Measurements from ENCODE around the gene IGFN1. TPM values are rescaled to one million over a fixed set of nuclear protein-coding genes. Genes with fewer than 3 reads are reported as not detected.
"Not testable (repeated sequence)": the region's sequence is repeated elsewhere in the genome, so short reads cannot be mapped to it uniquely, and the experiment has no call there.

Gene IGFN1
- total and polyA plus RNA-seq, 2 donors (not counting 3 experiments of a cell fraction or from before 2014, with no cell fraction given) = not detected

DNA sequence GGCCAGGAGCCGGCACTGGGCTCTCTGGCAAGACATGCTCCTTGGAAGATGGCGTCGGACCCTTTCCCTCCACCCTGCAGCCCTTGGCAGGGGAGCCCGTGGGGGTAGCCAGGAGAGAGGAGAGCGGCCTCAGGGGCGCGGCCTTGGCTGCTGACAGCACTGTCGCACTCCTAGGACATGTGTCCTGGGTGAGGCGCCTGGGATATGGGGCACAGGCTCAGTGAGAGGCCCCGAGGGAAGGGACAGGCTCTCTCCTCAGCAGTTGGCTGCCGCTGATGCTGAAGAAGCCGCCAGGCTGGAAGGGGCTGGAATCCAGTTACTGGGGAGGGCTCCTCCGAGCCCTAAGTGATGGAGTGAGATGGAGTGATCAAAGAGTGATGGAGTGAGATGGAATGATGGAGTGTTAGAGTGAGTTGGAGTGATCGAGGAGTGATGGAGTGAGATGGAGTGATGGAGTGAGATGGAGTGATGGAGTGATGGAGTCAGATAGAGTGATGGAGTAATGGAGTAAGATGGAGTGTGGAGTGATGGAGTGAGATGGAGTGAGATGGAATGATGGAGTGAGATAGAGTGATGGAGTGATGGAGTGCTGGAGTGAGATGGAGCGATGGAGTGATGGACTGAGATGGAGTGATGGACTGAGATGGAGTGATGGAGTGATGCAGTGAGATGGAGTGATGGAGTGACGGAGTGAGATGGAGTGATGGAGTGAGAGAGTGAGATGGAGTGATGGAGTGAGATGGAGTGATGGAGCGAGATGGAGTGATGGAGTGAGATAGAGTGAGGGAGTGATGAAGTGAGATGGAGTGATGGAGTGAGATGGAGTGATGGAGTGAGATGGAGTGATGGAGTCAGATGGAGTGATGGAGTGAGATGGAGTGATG, 65.1 kb downstream of the IGFN1 start:
- DNase-seq (ENCODE audit: low read depth, low spot score) = no peak
- no peak for FAIRE-seq
- TF ChIP-seq FOS (IDR thresholded peaks at IDR 0.05; ENCODE audit: borderline replicate concordance, insufficient read depth, low read length) (no peak), GATA2 (IDR thresholded peaks at IDR 0.05; ENCODE audit: insufficient read depth, insufficient read length, low read depth, low read length) (no peak), MYC (IDR thresholded peaks at IDR 0.05; ENCODE audit: low read depth, low read length) (no peak), POLR2AphosphoS5 (IDR thresholded peaks at IDR 0.05; ENCODE audit: insufficient read depth, low read depth, low read length) (no peak), JUN (IDR thresholded peaks at IDR 0.05; ENCODE audit: borderline replicate concordance, insufficient read depth, insufficient read length, low read depth) (no peak), POLR2A (IDR thresholded peaks at IDR 0.05; ENCODE audit: low read depth, low read length) (no peak), EZH2 (IDR thresholded peaks at IDR 0.05; ENCODE audit: borderline replicate concordance, low read depth, low read length, severe bottlenecking) (no peak)
- TF ChIP-seq, protein P1, sequence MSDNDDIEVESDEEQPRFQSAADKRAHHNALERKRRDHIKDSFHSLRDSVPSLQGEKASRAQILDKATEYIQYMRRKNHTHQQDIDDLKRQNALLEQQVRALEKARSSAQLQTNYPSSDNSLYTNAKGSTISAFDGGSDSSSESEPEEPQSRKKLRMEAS (IDR thresholded peaks at IDR 0.05; ENCODE audit: insufficient read depth, insufficient read length) = no peak
- TF ChIP-seq, protein P2, sequence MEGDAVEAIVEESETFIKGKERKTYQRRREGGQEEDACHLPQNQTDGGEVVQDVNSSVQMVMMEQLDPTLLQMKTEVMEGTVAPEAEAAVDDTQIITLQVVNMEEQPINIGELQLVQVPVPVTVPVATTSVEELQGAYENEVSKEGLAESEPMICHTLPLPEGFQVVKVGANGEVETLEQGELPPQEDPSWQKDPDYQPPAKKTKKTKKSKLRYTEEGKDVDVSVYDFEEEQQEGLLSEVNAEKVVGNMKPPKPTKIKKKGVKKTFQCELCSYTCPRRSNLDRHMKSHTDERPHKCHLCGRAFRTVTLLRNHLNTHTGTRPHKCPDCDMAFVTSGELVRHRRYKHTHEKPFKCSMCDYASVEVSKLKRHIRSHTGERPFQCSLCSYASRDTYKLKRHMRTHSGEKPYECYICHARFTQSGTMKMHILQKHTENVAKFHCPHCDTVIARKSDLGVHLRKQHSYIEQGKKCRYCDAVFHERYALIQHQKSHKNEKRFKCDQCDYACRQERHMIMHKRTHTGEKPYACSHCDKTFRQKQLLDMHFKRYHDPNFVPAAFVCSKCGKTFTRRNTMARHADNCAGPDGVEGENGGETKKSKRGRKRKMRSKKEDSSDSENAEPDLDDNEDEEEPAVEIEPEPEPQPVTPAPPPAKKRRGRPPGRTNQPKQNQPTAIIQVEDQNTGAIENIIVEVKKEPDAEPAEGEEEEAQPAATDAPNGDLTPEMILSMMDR (IDR thresholded peaks at IDR 0.05; ENCODE audit: extremely low read depth in 1 of 2, insufficient read depth in 1 of 2, low read depth in 1 of 2, low read length in 2 of 2) = no peak
- dilution Hi-C loops (cut with MboI; ENCODE audit: extremely low pct_ligation_motif_present, low sequenced_read_pairs) (no loop called here), intact Hi-C loops (cut with micrococcal nuclease) (no loop called here)
- H3K9me1 ChIP-seq (replicated peaks; ENCODE audit: control insufficient read depth, extremely low read depth, insufficient read depth, low read length) = no peaks in the 10 kb centered on the region
- H3K4me3 ChIP-seq (replicated peaks in 1 of 3; ENCODE audit: insufficient read depth in 1 of 3, low read depth in 1 of 3, low read length in 3 of 3) = no peak overlapping the region
- CTCF ChIA-PET = interaction anchor here (0.6 to 5.3 kb wide), 3 partner anchors 90 to 150 kb away, joined by 6 to 109 read pairs (median 7); no protein-coding TSS in a partner anchor
- H3K36me3 ChIP-seq (ENCODE audit: control insufficient read depth in 2 of 2, extremely low read depth in 1 of 2, insufficient read depth in 2 of 2, low read length in 2 of 2) = no peaks in the 10 kb centered on the region
- no peak overlapping the region for H2AFZ ChIP-seq (ENCODE audit: low read depth, low read length)
- H3K4me1 ChIP-seq (ENCODE audit: control insufficient read depth, extremely low read depth, insufficient read depth, low read length) = no peaks in the 10 kb centered on the region
- H3K4me2 ChIP-seq (ENCODE audit: insufficient read depth, low read length) = no peak overlapping the region
- no peaks in the 10 kb centered on the region for H3K79me2 ChIP-seq (ENCODE audit: control insufficient read depth, insufficient read depth, low read length)
- no peak overlapping the region for H3K27ac ChIP-seq (ENCODE audit: insufficient read depth, low read depth, low read length)
- H3K27me3 ChIP-seq (ENCODE audit: control insufficient read depth in 2 of 2, insufficient read depth in 2 of 2, low read length in 2 of 2) = peaks cover 11 to 12% of the 10 kb centered on the region in 2 experiments
- POLR2A ChIA-PET = no interaction called here
- H3K9me3 ChIP-seq (replicated peaks; ENCODE audit: control insufficient read depth, insufficient read depth, low read length) = no peaks in the 10 kb centered on the region
- H3K9ac ChIP-seq (replicated peaks; ENCODE audit: extremely low read depth, insufficient read depth, low read length) = no peak overlapping the region
- BruUV-seq (replicated peaks) = no TSS peak
- no peaks in the 10 kb centered on the region for H4K20me1 ChIP-seq (replicated peaks; ENCODE audit: control insufficient read depth, extremely low read depth, insufficient read depth, low read length)

DNA sequence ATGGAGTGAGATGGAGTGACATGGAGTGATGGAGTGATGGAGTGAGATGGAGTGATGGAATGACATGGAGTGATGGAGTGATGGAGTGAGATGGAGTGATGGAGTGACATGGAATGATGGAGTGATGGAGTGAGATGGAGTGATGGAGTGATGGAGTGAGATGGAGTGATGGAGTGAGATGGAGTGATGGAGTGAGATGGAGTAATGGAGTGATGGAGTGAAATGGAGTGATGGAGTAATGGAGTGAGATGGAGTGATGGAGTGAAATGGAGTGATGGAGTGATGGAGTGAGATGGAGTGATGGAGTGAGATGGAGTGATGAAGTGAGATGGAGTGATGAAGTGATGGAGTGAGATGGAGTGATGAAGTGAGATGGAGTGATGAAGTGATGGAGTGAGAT, 67.5 kb downstream of the IGFN1 start:
- peaks cover 14 to 16% of the 10 kb centered on the region in 2 experiments for H3K27me3 ChIP-seq (ENCODE audit: control insufficient read depth in 2 of 2, insufficient read depth in 2 of 2, low read length in 2 of 2)
- BruUV-seq (replicated peaks); FAIRE-seq; H3K79me2 ChIP-seq (ENCODE audit: control insufficient read depth, insufficient read depth, low read length); H3K36me3 ChIP-seq (ENCODE audit: control insufficient read depth in 2 of 2, extremely low read depth in 1 of 2, insufficient read depth in 2 of 2, low read length in 2 of 2); H3K9ac ChIP-seq (replicated peaks; ENCODE audit: extremely low read depth, insufficient read depth, low read length); H3K4me3 ChIP-seq (replicated peaks in 1 of 3; ENCODE audit: insufficient read depth in 1 of 3, low read depth in 1 of 3, low read length in 3 of 3); intact Hi-C loops (cut with micrococcal nuclease); H2AFZ ChIP-seq (ENCODE audit: low read depth, low read length); H3K9me3 ChIP-seq (replicated peaks; ENCODE audit: control insufficient read depth, insufficient read depth, low read length); H3K27ac ChIP-seq (ENCODE audit: insufficient read depth, low read depth, low read length); POLR2A ChIA-PET; H3K4me1 ChIP-seq (ENCODE audit: control insufficient read depth, extremely low read depth, insufficient read depth, low read length); DNase-seq (ENCODE audit: low read depth, low spot score); H3K9me1 ChIP-seq (replicated peaks; ENCODE audit: control insufficient read depth, extremely low read depth, insufficient read depth, low read length); H3K4me2 ChIP-seq (ENCODE audit: insufficient read depth, low read length); dilution Hi-C loops (cut with MboI; ENCODE audit: extremely low pct_ligation_motif_present, low sequenced_read_pairs); H4K20me1 ChIP-seq (replicated peaks; ENCODE audit: control insufficient read depth, extremely low read depth, insufficient read depth, low read length): not testable (repeated sequence)
- CTCF ChIA-PET = interaction anchor here (1.0 kb wide), 1 partner anchor 139 kb away, joined by 3 read pairs; no protein-coding TSS in a partner anchor

All from endothelial cell of umbilical vein (primary cell).